Muscle layer of colon (tissue), 2 donors: ENCODE measurements around the gene MPEG1.

ENCODE experiments used
- H3K27ac ChIP-seq: one replicate; pipeline ENCODE4 v1.7.0; 2013; ENCODE audit warnings: low read depth, mild to moderate bottlenecking, low read length, moderate library complexity
- H3K27me3 ChIP-seq, 2 donors: one replicate each; pipeline ENCODE4 v1.7.0; 2013; ENCODE audit warnings: low read length in 2 of 2, mild to moderate bottlenecking in 2 of 2; ENCODE audit not compliant: insufficient read depth in 2 of 2, control insufficient read depth in 1 of 2
- H3K36me3 ChIP-seq: one replicate; pipeline ENCODE4 v1.7.0; 2013; ENCODE audit warnings: mild to moderate bottlenecking, low read length; ENCODE audit not compliant: insufficient read depth
- H3K4me1 ChIP-seq: one replicate; pipeline ENCODE4 v1.7.0; 2013; ENCODE audit warnings: mild to moderate bottlenecking, low read length; ENCODE audit not compliant: insufficient read depth
- H3K4me3 ChIP-seq, 2 donors: one replicate each; pipeline ENCODE4 v1.7.0; 2013; ENCODE audit warnings: low read length in 2 of 2, low read depth in 1 of 2, mild to moderate bottlenecking in 1 of 2, moderate library complexity in 1 of 2
- H3K9ac ChIP-seq: one replicate; pipeline ENCODE4 v1.7.0; 2013; ENCODE audit warnings: low read length
- H3K9me3 ChIP-seq: one replicate; pipeline ENCODE4 v1.7.0; 2013; ENCODE audit warnings: mild to moderate bottlenecking, low read length
- donor health status: abdominal sarcoma.
- donor health status: Adenocarcinoma of cecum.

MPEG1 gene

GRCh38 chr11:59212744-59213631 lies at the start of gene MPEG1:
Gene MPEG1, minus strand, starts transcription at chr11:59212927. Its CDS starts 62 bp downstream, at chr11:59212865.
- no peak within 1 kb of the TSS for H3K4me3 ChIP-seq
- no peak within 1 kb of the TSS for H3K27ac ChIP-seq
- H3K27me3 ChIP-seq, result no peaks in the 10 kb centered on the region
- no peaks in the 10 kb centered on the region for H3K9me3 ChIP-seq
- no peaks in the 10 kb centered on the region for H3K36me3 ChIP-seq
- no peak within 1 kb of the TSS for H3K9ac ChIP-seq
- H3K4me1 ChIP-seq, result peaks cover 9% of the 10 kb centered on the region

GRCh38 chr11:59262177-59262818 lies 49.6 kb upstream of the MPEG1 start:
- Histone ChIP-seq H3K4me1 (no peaks in the 10 kb centered on the region), H3K9ac (no peak overlapping the region)

GRCh38 chr11:59261150-59261549 lies 48.4 kb upstream of the MPEG1 start:
- no peaks in the 10 kb centered on the region for H3K36me3 ChIP-seq
- no peak overlapping the region for H3K9ac ChIP-seq
- H3K4me1 ChIP-seq, result no peaks in the 10 kb centered on the region
- H3K27me3 ChIP-seq, result no peaks in the 10 kb centered on the region
- H3K27ac ChIP-seq, result no peak overlapping the region
- no peaks in the 10 kb centered on the region for H3K9me3 ChIP-seq
- no peak overlapping the region for H3K4me3 ChIP-seq

More at GRCh38 chr11:59262177-59262818, 49.6 kb upstream of the MPEG1 start:
- Histone ChIP-seq H3K27me3 (no peaks in the 10 kb centered on the region), H3K36me3 (no peaks in the 10 kb centered on the region), H3K4me3 (no peak overlapping the region), H3K27ac (no peak overlapping the region), H3K9me3 (no peaks in the 10 kb centered on the region)

DNA sequence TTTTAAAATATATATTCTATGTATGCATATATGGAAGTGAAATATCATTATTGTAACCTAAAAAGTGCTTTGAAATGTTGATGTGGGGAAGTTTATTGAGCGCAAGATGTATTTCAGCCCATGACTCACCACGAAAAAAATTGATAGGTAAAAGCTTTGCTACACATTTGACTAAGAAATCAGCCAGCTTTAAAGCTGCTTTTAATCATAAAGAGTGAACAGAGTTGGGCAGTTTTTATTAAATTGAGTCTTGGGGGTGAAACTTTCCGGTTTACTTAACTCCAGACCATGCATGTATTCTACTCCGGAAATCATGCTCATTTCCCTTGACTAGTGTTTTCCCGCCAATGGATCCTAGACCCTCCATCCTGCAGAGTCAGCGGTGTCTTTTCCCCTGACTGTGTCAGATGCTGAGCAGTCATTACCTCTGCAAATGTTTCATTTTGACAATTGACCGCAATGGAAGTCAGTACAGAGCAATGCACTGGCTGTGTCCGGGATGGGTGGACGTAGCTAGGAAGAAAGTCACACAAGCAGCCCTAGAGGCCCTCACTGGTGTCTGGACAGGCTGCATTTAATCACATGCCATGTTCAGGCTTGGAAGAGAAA lies 47.2 kb upstream of the MPEG1 start:
- no peak overlapping the region for H3K9ac ChIP-seq
- H3K27ac ChIP-seq, result no peak overlapping the region
- H3K4me1 ChIP-seq, result no peaks in the 10 kb centered on the region
- no peak overlapping the region for H3K4me3 ChIP-seq
- H3K36me3 ChIP-seq, result no peaks in the 10 kb centered on the region
- no peaks in the 10 kb centered on the region for H3K9me3 ChIP-seq
- H3K27me3 ChIP-seq, result no peaks in the 10 kb centered on the region

GRCh38 chr11:59259047-59259446 lies 46.3 kb upstream of the MPEG1 start:
- H3K9ac ChIP-seq, result no peak overlapping the region
- no peaks in the 10 kb centered on the region for H3K4me1 ChIP-seq
- H3K9me3 ChIP-seq, result no peaks in the 10 kb centered on the region
- no peak overlapping the region for H3K4me3 ChIP-seq
- H3K27me3 ChIP-seq, result no peaks in the 10 kb centered on the region
- no peak overlapping the region for H3K27ac ChIP-seq
- H3K36me3 ChIP-seq, result no peaks in the 10 kb centered on the region

GRCh38 chr11:59255281-59255680 lies 42.6 kb upstream of the MPEG1 start:
- no peaks in the 10 kb centered on the region for H3K36me3 ChIP-seq
- H3K4me1 ChIP-seq, result no peaks in the 10 kb centered on the region
- no peaks in the 10 kb centered on the region for H3K27me3 ChIP-seq
- no peaks in the 10 kb centered on the region for H3K9me3 ChIP-seq
- H3K27ac ChIP-seq, result no peak overlapping the region
- H3K9ac ChIP-seq, result no peak overlapping the region
- H3K4me3 ChIP-seq, result no peak overlapping the region

- H3K4me3 ChIP-seq, result no peak overlapping the region
- H3K27ac ChIP-seq, result no peak overlapping the region
Measured at GRCh38 chr11:59254286-59254685, 41.6 kb upstream of the MPEG1 start.

DNA sequence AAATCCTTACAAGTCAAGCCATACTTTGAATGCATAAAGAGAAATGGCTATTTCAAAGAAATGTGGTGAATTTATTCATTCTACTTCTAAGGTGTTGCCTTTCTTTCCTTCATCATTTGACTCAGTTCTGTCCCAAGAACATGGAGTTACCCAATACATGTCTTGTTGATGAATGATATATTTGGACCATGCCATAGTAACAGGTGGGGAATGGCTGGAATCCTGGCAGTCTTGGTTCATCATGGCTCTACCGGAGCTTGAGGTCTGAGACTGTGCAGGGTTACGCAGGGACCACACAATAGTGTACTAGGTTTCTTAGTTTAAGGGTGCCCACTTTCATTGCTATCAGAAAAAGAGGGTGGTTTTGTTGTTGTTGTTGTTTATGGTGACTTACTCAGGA lies 40.3 kb upstream of the MPEG1 start:
- no peak overlapping the region for H3K9ac ChIP-seq
- no peak overlapping the region for H3K4me3 ChIP-seq
- H3K27me3 ChIP-seq, result no peaks in the 10 kb centered on the region
- H3K4me1 ChIP-seq, result no peaks in the 10 kb centered on the region
- no peaks in the 10 kb centered on the region for H3K36me3 ChIP-seq
- no peaks in the 10 kb centered on the region for H3K9me3 ChIP-seq
- no peak overlapping the region for H3K27ac ChIP-seq

More at GRCh38 chr11:59254286-59254685, 41.6 kb upstream of the MPEG1 start:
- no peaks in the 10 kb centered on the region for H3K4me1 ChIP-seq
- no peak overlapping the region for H3K9ac ChIP-seq
- H3K27me3 ChIP-seq, result no peaks in the 10 kb centered on the region
- no peaks in the 10 kb centered on the region for H3K36me3 ChIP-seq
- H3K9me3 ChIP-seq, result no peaks in the 10 kb centered on the region

DNA sequence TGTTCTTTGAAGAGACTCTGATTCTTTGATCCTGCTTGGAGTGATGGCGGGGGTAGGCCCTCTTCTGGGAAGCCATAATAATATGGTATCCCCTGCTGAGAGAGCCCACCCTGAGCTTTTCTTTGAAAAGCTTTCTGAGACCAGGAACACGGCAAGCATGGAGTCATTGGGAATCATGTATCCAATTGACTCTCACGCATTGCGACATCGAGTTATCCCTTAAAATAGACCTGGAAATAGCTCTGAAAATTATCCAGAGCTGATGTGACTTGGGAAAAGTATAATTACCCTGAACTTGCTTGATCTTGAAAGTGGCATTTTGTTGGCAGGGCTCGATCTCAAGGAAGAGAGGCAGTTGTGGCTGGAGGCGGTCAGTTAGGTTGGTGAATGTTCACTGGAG lies 36.8 kb upstream of the MPEG1 start:
- no peaks in the 10 kb centered on the region for H3K27me3 ChIP-seq
- no peaks in the 10 kb centered on the region for H3K36me3 ChIP-seq

DNA sequence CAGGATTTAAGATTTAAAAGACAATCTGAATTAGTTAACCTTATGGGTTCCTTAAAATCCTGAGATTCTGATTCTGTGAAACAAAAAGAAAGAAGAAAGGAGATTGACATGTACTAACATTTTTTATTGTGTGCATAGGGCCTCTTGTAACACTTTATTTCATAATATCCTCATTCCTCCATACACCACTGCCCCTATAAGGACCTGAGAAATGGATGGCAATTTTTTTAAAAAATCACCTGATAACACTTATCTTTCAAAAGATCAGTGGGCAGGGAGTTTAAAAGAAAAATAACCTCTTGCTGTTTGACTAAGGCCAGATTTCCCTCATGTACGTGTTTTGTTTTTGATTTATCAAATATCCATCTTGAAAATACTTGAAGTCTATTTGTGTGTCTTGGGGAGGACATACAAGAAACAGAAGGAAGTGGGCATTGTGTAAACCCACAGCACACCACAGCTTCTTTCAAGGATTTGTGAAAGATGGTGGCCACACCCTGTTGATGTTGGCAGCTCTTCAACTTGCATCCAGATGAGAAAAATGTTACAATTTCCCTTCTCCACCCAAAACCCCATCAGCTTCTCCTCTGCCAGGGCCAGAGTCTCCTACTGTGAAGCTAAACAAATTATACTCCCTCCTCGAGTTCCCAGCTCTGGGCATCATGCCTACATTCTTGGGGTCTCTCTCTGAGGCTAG lies 35.0 kb upstream of the MPEG1 start:
- Histone ChIP-seq H3K9me3 (no peaks in the 10 kb centered on the region), H3K27ac (no peak overlapping the region), H3K27me3 (no peaks in the 10 kb centered on the region)

More for the DNA sequence above, 36.8 kb upstream of the MPEG1 start:
- Histone ChIP-seq H3K27ac (no peak overlapping the region), H3K4me3 (no peak overlapping the region), H3K9me3 (no peaks in the 10 kb centered on the region), H3K9ac (no peak overlapping the region), H3K4me1 (no peaks in the 10 kb centered on the region)

DNA sequence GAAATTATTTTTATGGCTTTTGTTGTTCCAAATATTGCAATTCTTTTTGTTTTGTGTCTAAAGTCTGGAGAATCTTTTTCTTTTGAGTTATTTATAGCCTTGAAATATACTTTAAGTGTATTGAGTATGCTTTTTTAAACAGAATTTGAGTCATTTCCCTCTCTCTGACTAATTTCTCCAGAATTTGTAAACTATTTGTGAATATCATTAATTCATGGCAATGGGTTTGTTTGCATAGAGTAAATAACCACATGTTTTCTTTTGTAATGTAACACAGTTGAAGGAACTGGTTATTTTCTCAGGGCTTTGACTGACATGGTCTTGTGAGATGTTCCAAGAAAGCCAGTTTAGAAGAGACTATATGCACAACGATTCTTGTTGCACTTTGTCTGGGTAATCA lies 30.9 kb upstream of the MPEG1 start:
- Histone ChIP-seq H3K27ac (no peak overlapping the region), H3K36me3 (no peaks in the 10 kb centered on the region), H3K9ac (no peak overlapping the region), H3K9me3 (no peaks in the 10 kb centered on the region), H3K4me1 (no peaks in the 10 kb centered on the region), H3K27me3 (no peaks in the 10 kb centered on the region), H3K4me3 (no peak overlapping the region)

More for the DNA sequence above, 35.0 kb upstream of the MPEG1 start:
- H3K9ac ChIP-seq, result no peak overlapping the region
- no peaks in the 10 kb centered on the region for H3K4me1 ChIP-seq
- no peak overlapping the region for H3K4me3 ChIP-seq
- no peaks in the 10 kb centered on the region for H3K36me3 ChIP-seq
